Cortex of kidney (tissue), 1 donor: ENCODE data around the gene TSPAN13.

Experiments
- DNase-seq: peaks from one replicate; lab custom pipeline; 2025; lab: John Stamatoyannopoulos, UW

TSPAN13 gene

GRCh38 chr7:16812542-16813231 is 59.1 kb downstream of the TSPAN13 start:
- DNase-seq: no peak

- DNase-seq: no peak
Observed at GRCh38 chr7:16813232-16813616, 59.7 kb downstream of the TSPAN13 start.

- DNase-seq: no peak
Observed at GRCh38 chr7:16815001-16815400, 61.4 kb downstream of the TSPAN13 start.

GRCh38 chr7:16816824-16817223 is 63.3 kb downstream of the TSPAN13 start:
- no peak for DNase-seq

- no peak for DNase-seq
Observed at GRCh38 chr7:16817536-16817935, 64.0 kb downstream of the TSPAN13 start.

- DNase-seq: no peak
Observed at GRCh38 chr7:16818732-16819131, 65.2 kb downstream of the TSPAN13 start.

GRCh38 chr7:16822029-16822428 is 68.5 kb downstream of the TSPAN13 start:
- DNase-seq: no peak

- no peak for DNase-seq
Observed at GRCh38 chr7:16826060-16826459, 72.5 kb downstream of the TSPAN13 start.

- no peak for DNase-seq
Observed at GRCh38 chr7:16833373-16833772, 79.8 kb downstream of the TSPAN13 start.
